ENCODE measurements around the gene GRM8. TPM values are rescaled to one million over a fixed set of nuclear protein-coding genes. Genes with fewer than 3 reads are reported as not detected.

The GRM8 gene
- total RNA-seq, 1 experiment from 2014 or later = 1.8 TPM

- Histone ChIP-seq H2BK20ac (ENCODE audit: low read depth, low read length, poor library complexity, severe bottlenecking) (no peak overlapping the region), H3K23ac (ENCODE audit: insufficient read length, low read depth, low read length) (no peak overlapping the region), H3K14ac (ENCODE audit: insufficient read depth, low read length) (no peak overlapping the region), H3K9ac (ENCODE audit: extremely low read depth, insufficient read length, low read length) (no peak overlapping the region), H3K9me3 (ENCODE audit: control insufficient read depth, low read depth, low read length) (no peaks in the 10 kb centered on the region), H3K56ac (ENCODE audit: insufficient read length, low read depth, low read length) (no peak overlapping the region), H2BK12ac (ENCODE audit: insufficient read length, low read depth, low read length) (no peak overlapping the region), H3K27ac (ENCODE audit: insufficient read length, low read depth, low read length) (no peak overlapping the region), H3K79me2 (ENCODE audit: insufficient read depth, low read length) (no peaks in the 10 kb centered on the region), H3K23me2 (ENCODE audit: insufficient read length, low read depth, low read length, poor library complexity, severe bottlenecking) (no peaks in the 10 kb centered on the region), H3T11ph (ENCODE audit: low read length) (no peak overlapping the region), H3K27me3 (ENCODE audit: insufficient read depth, low read length) (no peaks in the 10 kb centered on the region), H4K91ac (ENCODE audit: insufficient read length, low read depth, low read length) (no peak overlapping the region), H4K5ac (ENCODE audit: insufficient read length, low read depth, low read length) (no peak overlapping the region), H4K8ac (replicated peaks; ENCODE audit: insufficient read length, low read depth, low read length) (no peak overlapping the region), H2BK5ac (ENCODE audit: insufficient read length, low read length) (no peak overlapping the region), H2BK120ac (ENCODE audit: low read depth, low read length, poor library complexity, severe bottlenecking) (no peak overlapping the region), H3K18ac (ENCODE audit: insufficient read length, low read depth, low read length) (no peak overlapping the region), H3K4me1 (ENCODE audit: insufficient read depth, low read length) (no peaks in the 10 kb centered on the region), H3K4me2 (ENCODE audit: insufficient read depth, insufficient read length, low read length) (no peak overlapping the region), H2BK15ac (ENCODE audit: low read depth, low read length) (no peak overlapping the region), H3K4ac (ENCODE audit: low read depth, low read length) (no peak overlapping the region), H2AFZ (ENCODE audit: low read length) (no peak overlapping the region), H4K20me1 (ENCODE audit: control insufficient read depth, insufficient read depth, insufficient read length) (no peaks in the 10 kb centered on the region), H3K79me1 (ENCODE audit: insufficient read depth, low read depth, low read length, poor library complexity, severe bottlenecking) (no peaks in the 10 kb centered on the region), H2AK5ac (ENCODE audit: insufficient read length, low read length) (no peak overlapping the region)
- Mint-ChIP-seq H3K27me3 (ENCODE audit: low read depth) (no peaks in the 10 kb centered on the region), H3K36me3 (ENCODE audit: insufficient read depth in 1 of 3, low read depth in 3 of 3) (peaks cover 0 to 4% (median 4%) of the 10 kb centered on the region in 3 experiments; a peak in 4 of 7 replicates), H3K9me3 (peaks cover 7 to 12% of the 10 kb centered on the region in 2 experiments), H3K27ac (no peak overlapping the region), H3K4me3 (no peak overlapping the region), H3K4me1 (no peaks in the 10 kb centered on the region)
- DNase-seq = peak; percentile 84
- TF ChIP-seq CTCF (conservative IDR thresholded peaks at IDR 0.05) = peak; percentile 74
- no CpG with 5 or more reads among the region's 7 CpGs for WGBS (ENCODE audit: extremely low coverage, insufficient read length, low lambda C conversion rate)
These were observed 644.4 kb downstream of the GRM8 start for GRCh38 chr7:126608339-126608776.

Measured in H9 (cell line).